IMR-90 (cell line): ENCODE results near the gene DYDC1. TPM values are rescaled to one million over a fixed set of nuclear protein-coding genes. Genes with fewer than 3 reads are reported as not detected.

Source experiments
- ATAC-seq: fragments of 200-7000 bp; cut with Tn5 transposase; 2 replicates; pipeline ENCODE4 v1.9.1; 2020; ENCODE audit warnings: low read depth, mild to moderate bottlenecking, moderate library complexity
- BruUV-seq: library from RNA; stranded (reverse); fragments of 400-500 nt; replicated peaks from 2 replicates; lab custom pipeline; 2021; lab: Mats Ljungman, UMichigan
- CTCF ChIA-PET: fragments of 300-600 bp; formaldehyde crosslinking; extraction: SDS; loops from one replicate; lab custom pipeline; 2021; ENCODE audit warnings: antibody characterized with exemption; lab: Yijun Ruan, JAX
- POLR2A ChIA-PET: fragments of 300-600 bp; sonication (Branson Sonifier 250); formaldehyde crosslinking; loops from one replicate; lab custom pipeline; 2022; ENCODE audit warnings: antibody characterized with exemption; ENCODE audit not compliant: unreplicated experiment; lab: Charles Lee
- DNase-seq: peaks from one replicate; pipeline ENCODE4 v3.0.0; 2013
- H2AFZ ChIP-seq: replicated peaks from 2 replicates; pipeline ENCODE3; 2013; ENCODE audit warnings: low read length, mild to moderate bottlenecking; ENCODE audit not compliant: poor library complexity
- H2AK5ac ChIP-seq: 2 replicates; pipeline ENCODE4 v1.6.1; 2013; ENCODE audit warnings: low read depth, low read length, inconsistent platforms
- H2AK9ac ChIP-seq: replicated peaks from 2 replicates; pipeline ENCODE3; 2013; ENCODE audit warnings: mild to moderate bottlenecking, low read depth, low read length, moderate library complexity; ENCODE audit not compliant: poor library complexity
- H2BK120ac ChIP-seq: 2 replicates; pipeline ENCODE4 v1.6.1; 2013; ENCODE audit warnings: low read depth, low read length, inconsistent platforms
- H2BK15ac ChIP-seq: 3 replicates; pipeline ENCODE4 v1.6.1; 2013; ENCODE audit warnings: low read depth, low read length, inconsistent platforms
- H2BK20ac ChIP-seq: 2 replicates; pipeline ENCODE4 v1.6.1; 2013; ENCODE audit warnings: low read depth, mild to moderate bottlenecking, inconsistent platforms, low read length, moderate library complexity
- H2BK5ac ChIP-seq: 2 replicates; pipeline ENCODE4 v1.6.1; 2013; ENCODE audit warnings: mild to moderate bottlenecking, low read depth, low read length, inconsistent platforms; ENCODE audit not compliant: poor library complexity, severe bottlenecking
- H3K14ac ChIP-seq: replicated peaks from 2 replicates; pipeline ENCODE4 v1.6.1; 2013; ENCODE audit warnings: low read depth, low read length, inconsistent platforms
- H3K18ac ChIP-seq: 2 replicates; pipeline ENCODE4 v1.6.1; 2013; ENCODE audit warnings: low read depth, low read length, control low read depth
- H3K23ac ChIP-seq: 2 replicates; pipeline ENCODE4 v1.6.1; 2013; ENCODE audit warnings: low read depth, low read length, inconsistent platforms
- H3K27ac ChIP-seq: 2 replicates; pipeline ENCODE4 v1.5.1; 2013; ENCODE audit warnings: mild to moderate bottlenecking, control low read depth, low read length; ENCODE audit not compliant: insufficient read depth
- H3K27me3 ChIP-seq: 2 replicates; pipeline ENCODE4 v1.6.1; 2013; ENCODE audit warnings: low read length; ENCODE audit not compliant: control insufficient read depth, insufficient read depth
- H3K36me3 ChIP-seq: 2 replicates; pipeline ENCODE4 v1.6.1; 2013; ENCODE audit warnings: low read length, mixed read lengths; ENCODE audit not compliant: control insufficient read depth, insufficient read depth
- H3K4ac ChIP-seq: 2 replicates; pipeline ENCODE4 v1.6.1; 2013; ENCODE audit warnings: low read depth, low read length, inconsistent platforms
- H3K4me1 ChIP-seq: 2 replicates; pipeline ENCODE4 v1.6.1; 2013; ENCODE audit warnings: low read length, mixed read lengths; ENCODE audit not compliant: control insufficient read depth, insufficient read depth
- H3K4me2 ChIP-seq: 2 replicates; pipeline ENCODE4 v1.6.1; 2013; ENCODE audit warnings: low read depth, mild to moderate bottlenecking, control low read depth, low read length, moderate library complexity
- H3K4me3 ChIP-seq: 2 replicates; pipeline ENCODE4 v1.5.1; 2013; ENCODE audit warnings: low read depth, mild to moderate bottlenecking, control low read depth, low read length, moderate library complexity; ENCODE audit not compliant: insufficient read depth
- H3K56ac ChIP-seq: 2 replicates; pipeline ENCODE4 v1.6.1; 2013; ENCODE audit warnings: low read length, inconsistent platforms; ENCODE audit not compliant: insufficient read depth; ENCODE audit errors: extremely low read depth
- H3K79me1 ChIP-seq, 2 experiments: 2 replicates each; pipeline ENCODE4 v1.6.1; 2013; ENCODE audit warnings: low read length in 2 of 2, inconsistent platforms in 1 of 2, low read depth in 1 of 2
- H3K9ac ChIP-seq: 2 replicates; pipeline ENCODE4 v1.6.1; 2013; ENCODE audit warnings: low read depth, low read length, control low read depth
- H3K9me1 ChIP-seq: 2 replicates; pipeline ENCODE4 v1.6.1; 2013; ENCODE audit warnings: low read length, inconsistent platforms; ENCODE audit not compliant: insufficient read depth
- H3K9me3 ChIP-seq: 2 replicates; pipeline ENCODE4 v1.6.1; 2013; ENCODE audit warnings: low read length; ENCODE audit not compliant: control insufficient read depth, insufficient read depth
- H4K20me1 ChIP-seq: 2 replicates; pipeline ENCODE4 v1.6.1; 2013; ENCODE audit warnings: low read length, inconsistent platforms; ENCODE audit not compliant: insufficient read depth
- H4K5ac ChIP-seq: 2 replicates; pipeline ENCODE4 v1.6.1; 2013; ENCODE audit warnings: mild to moderate bottlenecking, low read depth, low read length, control low read depth
- H4K8ac ChIP-seq, 2 experiments: 2 replicates each; pipeline ENCODE4 v1.6.1; 2013; ENCODE audit warnings: low read depth in 2 of 2, low read length in 2 of 2, control low read depth in 1 of 2, inconsistent platforms in 1 of 2
- H4K91ac ChIP-seq: 2 replicates; pipeline ENCODE4 v1.6.1; 2013; ENCODE audit warnings: low read depth, low read length, inconsistent platforms; ENCODE audit not compliant: insufficient read depth
- CEBPB ChIP-seq: IDR thresholded peaks from 2 replicates; pipeline ENCODE4 v1.6.1; 2012; ENCODE audit warnings: low read depth, low read length, improper control_type of control experiment
- CTCF ChIP-seq: conservative IDR thresholded peaks from 2 replicates; pipeline ENCODE4 v1.5.1; 2012; ENCODE audit warnings: mild to moderate bottlenecking, low read depth, low read length, improper control_type of control experiment
- ELK1 ChIP-seq: fragments of 150-350 bp; IDR thresholded peaks from 2 replicates; pipeline ENCODE4 v1.6.1; 2016; ENCODE audit warnings: low read depth, mild to moderate bottlenecking, low read length, moderate library complexity, borderline replicate concordance
- MXI1 ChIP-seq: IDR thresholded peaks from 2 replicates; pipeline ENCODE4 v1.6.1; 2012; ENCODE audit warnings: low read depth, mild to moderate bottlenecking, low read length, moderate library complexity, borderline replicate concordance
- NFE2L2 ChIP-seq: fragments of 150-350 bp; IDR thresholded peaks from 2 replicates; pipeline ENCODE4 v1.6.1; 2016; ENCODE audit warnings: low read depth, mild to moderate bottlenecking, low read length
- POLR2A ChIP-seq: IDR thresholded peaks from 2 replicates; pipeline ENCODE4 v1.6.1; 2012; ENCODE audit warnings: mild to moderate bottlenecking, low read depth, low read length
- RAD21 ChIP-seq: IDR thresholded peaks from 2 replicates; pipeline ENCODE4 v1.6.1; 2012; ENCODE audit warnings: low read length, improper control_type of control experiment
- SMC3 ChIP-seq: fragments of 150-350 bp; IDR thresholded peaks from 2 replicates; pipeline ENCODE4 v1.6.1; 2016; ENCODE audit warnings: low read depth, mild to moderate bottlenecking, antibody characterized with exemption, low read length, moderate library complexity
- USF2 ChIP-seq: fragments of 150-350 bp; IDR thresholded peaks from 2 replicates; pipeline ENCODE4 v1.6.1; 2017; ENCODE audit warnings: mild to moderate bottlenecking, antibody characterized with exemption, low read length, low read depth
- WGBS, 2 experiments: methylation state at CpG; one replicate each; pipeline versions ENCODE4 v1.1.5 to v1.1.7; 2013; ENCODE audit warnings: missing lambda C conversion rate in 2 of 2; ENCODE audit not compliant: insufficient read length in 1 of 2; ENCODE audit errors: extremely low coverage in 2 of 2; 5-methylcytosine and 5-hydroxymethylcytosine counted together
- dilution Hi-C: fragments of 300-500 bp; cut with HindIII; formaldehyde crosslinking; loops from one replicate; pipeline ENCODE4 v1.14.3; 2018; ENCODE audit warnings: low sequenced_read_pairs; ENCODE audit not compliant: unreplicated experiment
- in situ Hi-C: fragments of 300-500 bp; cut with MboI; formaldehyde crosslinking; loops from 3 replicates; pipeline ENCODE4 v1.14.3; 2019; ENCODE audit warnings: low sequenced_read_pairs, inconsistent platforms, mixed read lengths
- intact Hi-C: fragments of 100-400 bp; cut with micrococcal nuclease; formaldehyde crosslinking; loops from 2 replicates; pipeline ENCODE4 v1.10.0; 2022
- polyA plus RNA-seq, 3 experiments: library from polyadenylated mRNA; depleted of rRNA; stranded (reverse); fragments of >200 nt; gene quantifications; 2 replicates each; pipeline ENCODE4 v1.2.3, GENCODE V29; 2012; ENCODE audit warnings: low replicate concordance in 1 of 3
- total RNA-seq: library from RNA; depleted of rRNA; stranded (reverse); fragments of >200 nt; gene quantifications from 2 replicates; pipeline ENCODE4 v1.2.3, GENCODE V29; 2012

DYDC1 gene
- total and polyA plus RNA-seq, 2 of the 4 experiments (the other 2 are of a cell fraction) = not detected

GRCh38 chr10:80324891-80325364 lies 31.6 kb downstream of the DYDC1 start:
- H4K20me1 ChIP-seq = no peaks in the 10 kb centered on the region
- no peak for TF ChIP-seq CTCF
- no peak for TF ChIP-seq ELK1
- TF ChIP-seq POLR2A = no peak
- TF ChIP-seq RAD21 = no peak
- no peak for TF ChIP-seq NFE2L2
- TF ChIP-seq CEBPB = no peak
- TF ChIP-seq USF2 = no peak
- no peak for TF ChIP-seq MXI1
- no peak for TF ChIP-seq SMC3
- H3K23ac ChIP-seq = no peak overlapping the region
- H2BK5ac ChIP-seq = no peak overlapping the region
- H2AFZ ChIP-seq = no peak overlapping the region
- H3K79me1 ChIP-seq = no peaks in the 10 kb centered on the region
- POLR2A ChIA-PET = no interaction called here
- no peak overlapping the region for H3K4me3 ChIP-seq
- no CpG with 5 or more reads among the region's 6 CpGs for WGBS, 2 experiments
- H3K36me3 ChIP-seq = no peaks in the 10 kb centered on the region
- H3K4ac ChIP-seq = no peak overlapping the region
- H3K9ac ChIP-seq = no peak overlapping the region
- intact Hi-C loops (no loop called here), dilution Hi-C loops (no loop called here), in situ Hi-C loops (no loop called here)
- H3K4me1 ChIP-seq = no peaks in the 10 kb centered on the region
- no peak for ATAC-seq
- H2BK20ac ChIP-seq = no peak overlapping the region
- no peak overlapping the region for H2BK120ac ChIP-seq
- no peak overlapping the region for H2AK9ac ChIP-seq
- no peak overlapping the region for H3K4me2 ChIP-seq
- no TSS peak for BruUV-seq
- no peak overlapping the region for H4K91ac ChIP-seq
- H3K56ac ChIP-seq = no peak overlapping the region
- no peak overlapping the region for H4K5ac ChIP-seq
- H3K27me3 ChIP-seq = no peaks in the 10 kb centered on the region
- H2BK15ac ChIP-seq = no peak overlapping the region
- no peak overlapping the region for H2AK5ac ChIP-seq
- H3K14ac ChIP-seq = no peak overlapping the region
- CTCF ChIA-PET = no interaction called here
- no peaks in the 10 kb centered on the region for H3K9me3 ChIP-seq
- no peak for DNase-seq
- H3K9me1 ChIP-seq = no peaks in the 10 kb centered on the region
- no peak overlapping the region for H3K27ac ChIP-seq
- no peak overlapping the region for H4K8ac ChIP-seq
- no peak overlapping the region for H3K18ac ChIP-seq
